ENCODE measurements around the gene POLK.
"Not testable (repeated sequence)": the region's sequence is repeated elsewhere in the genome, so short reads cannot be mapped to it uniquely, and the experiment has no call there.

POLK gene

GRCh38 chr5:75552764-75553163 lies 41.1 kb downstream of the POLK start:
- no peak overlapping the region for H3K27ac ChIP-seq
- H2AFZ ChIP-seq (ENCODE audit: low read depth): no peak overlapping the region
- H3K27me3 ChIP-seq (ENCODE audit: insufficient read depth, low read depth): no peaks in the 10 kb centered on the region
- H4K20me1 ChIP-seq (ENCODE audit: insufficient read depth): no peaks in the 10 kb centered on the region
- no peaks in the 10 kb centered on the region; the same call in 1 of the 2 replicates for H3K36me3 ChIP-seq (ENCODE audit: insufficient read depth)
- no peak for TF ChIP-seq CTCF (conservative IDR thresholded peaks at IDR 0.05; ENCODE audit: low read depth, low read length)
- H3K9ac ChIP-seq: no peak overlapping the region
- H3K4me3 ChIP-seq (IDR thresholded peaks at IDR 0.05; ENCODE audit: insufficient read depth, low read depth, low read length): no peak overlapping the region
- H3K79me2 ChIP-seq (ENCODE audit: insufficient read depth, low read depth): no peaks in the 10 kb centered on the region
- H3K4me1 ChIP-seq (ENCODE audit: low read depth, poor library complexity, severe bottlenecking): no peaks in the 10 kb centered on the region
- no peak overlapping the region for H3K4me2 ChIP-seq

- no peaks in the 10 kb centered on the region for H3K79me2 ChIP-seq (ENCODE audit: insufficient read depth, low read depth)
- no peak overlapping the region for H3K27ac ChIP-seq
- no peaks in the 10 kb centered on the region; the same call in 1 of the 2 replicates for H3K36me3 ChIP-seq (ENCODE audit: insufficient read depth)
- no peak overlapping the region for H3K9ac ChIP-seq
- H3K4me3 ChIP-seq (IDR thresholded peaks at IDR 0.05; ENCODE audit: insufficient read depth, low read depth, low read length): no peak overlapping the region
- H3K4me2 ChIP-seq: no peak overlapping the region
- H3K4me1 ChIP-seq (ENCODE audit: low read depth, poor library complexity, severe bottlenecking): no peaks in the 10 kb centered on the region
- no peaks in the 10 kb centered on the region for H4K20me1 ChIP-seq (ENCODE audit: insufficient read depth)
- TF ChIP-seq CTCF (conservative IDR thresholded peaks at IDR 0.05; ENCODE audit: low read depth, low read length): no peak
- H2AFZ ChIP-seq (ENCODE audit: low read depth): no peak overlapping the region
- no peaks in the 10 kb centered on the region for H3K27me3 ChIP-seq (ENCODE audit: insufficient read depth, low read depth)
These were observed 41.7 kb downstream of the POLK start for GRCh38 chr5:75553358-75553757.

- Histone ChIP-seq H4K20me1 (ENCODE audit: insufficient read depth) (no peaks in the 10 kb centered on the region), H3K36me3 (ENCODE audit: insufficient read depth) (no peaks in the 10 kb centered on the region)
These were observed 46.5 kb downstream of the POLK start for GRCh38 chr5:75558221-75558620.

GRCh38 chr5:75558981-75559632 lies 47.4 kb downstream of the POLK start:
- H3K4me1 ChIP-seq (ENCODE audit: low read depth, poor library complexity, severe bottlenecking): no peaks in the 10 kb centered on the region
- no peaks in the 10 kb centered on the region for H4K20me1 ChIP-seq (ENCODE audit: insufficient read depth)
- no peaks in the 10 kb centered on the region for H3K27me3 ChIP-seq (ENCODE audit: insufficient read depth, low read depth)
- TF ChIP-seq CTCF (conservative IDR thresholded peaks at IDR 0.05; ENCODE audit: low read depth, low read length): no peak
- H3K9ac ChIP-seq: no peak overlapping the region
- H2AFZ ChIP-seq (ENCODE audit: low read depth): no peak overlapping the region
- H3K4me3 ChIP-seq (IDR thresholded peaks at IDR 0.05; ENCODE audit: insufficient read depth, low read depth, low read length): no peak overlapping the region
- H3K27ac ChIP-seq: no peak overlapping the region
- peaks cover 17% of the 10 kb centered on the region; the same call in 1 of the 2 replicates for H3K79me2 ChIP-seq (ENCODE audit: insufficient read depth, low read depth)
- no peak overlapping the region for H3K4me2 ChIP-seq
- H3K36me3 ChIP-seq (ENCODE audit: insufficient read depth): no peaks in the 10 kb centered on the region

More at GRCh38 chr5:75558221-75558620, 46.5 kb downstream of the POLK start:
- no peak overlapping the region for H2AFZ ChIP-seq (ENCODE audit: low read depth)
- TF ChIP-seq CTCF (conservative IDR thresholded peaks at IDR 0.05; ENCODE audit: low read depth, low read length): no peak
- H3K79me2 ChIP-seq (ENCODE audit: insufficient read depth, low read depth): peaks cover 11% of the 10 kb centered on the region; the same call in 1 of the 2 replicates
- no peak overlapping the region for H3K4me3 ChIP-seq (IDR thresholded peaks at IDR 0.05; ENCODE audit: insufficient read depth, low read depth, low read length)
- no peak overlapping the region for H3K9ac ChIP-seq
- H3K27me3 ChIP-seq (ENCODE audit: insufficient read depth, low read depth): no peaks in the 10 kb centered on the region
- no peak overlapping the region for H3K27ac ChIP-seq
- no peaks in the 10 kb centered on the region for H3K4me1 ChIP-seq (ENCODE audit: low read depth, poor library complexity, severe bottlenecking)
- no peak overlapping the region for H3K4me2 ChIP-seq

GRCh38 chr5:75560655-75561054 lies 49.0 kb downstream of the POLK start:
- not testable (repeated sequence) for H3K36me3 ChIP-seq (ENCODE audit: insufficient read depth); H3K27ac ChIP-seq; H3K4me2 ChIP-seq; H3K27me3 ChIP-seq (ENCODE audit: insufficient read depth, low read depth); H3K4me1 ChIP-seq (ENCODE audit: low read depth, poor library complexity, severe bottlenecking); H3K4me3 ChIP-seq (IDR thresholded peaks at IDR 0.05; ENCODE audit: insufficient read depth, low read depth, low read length); H4K20me1 ChIP-seq (ENCODE audit: insufficient read depth); H2AFZ ChIP-seq (ENCODE audit: low read depth); H3K9ac ChIP-seq
- H3K79me2 ChIP-seq (ENCODE audit: insufficient read depth, low read depth): peaks cover 21% of the 10 kb centered on the region; the same call in 1 of the 2 replicates

- H3K4me1 ChIP-seq (ENCODE audit: low read depth, poor library complexity, severe bottlenecking): peaks cover 16% of the 10 kb centered on the region
- not testable (repeated sequence) for H3K36me3 ChIP-seq (ENCODE audit: insufficient read depth); H4K20me1 ChIP-seq (ENCODE audit: insufficient read depth); H2AFZ ChIP-seq (ENCODE audit: low read depth); H3K4me3 ChIP-seq (IDR thresholded peaks at IDR 0.05; ENCODE audit: insufficient read depth, low read depth, low read length); H3K27me3 ChIP-seq (ENCODE audit: insufficient read depth, low read depth)
- peak overlapping the region; percentile 51 for H3K27ac ChIP-seq
- peaks cover 20% of the 10 kb centered on the region; the same call in 1 of the 2 replicates for H3K79me2 ChIP-seq (ENCODE audit: insufficient read depth, low read depth)
- peak overlapping the region; percentile 8; the same call in 1 of the 2 replicates for H3K9ac ChIP-seq
- peak overlapping the region; percentile 47 for H3K4me2 ChIP-seq
These were observed 54.5 kb downstream of the POLK start for GRCh38 chr5:75565991-75566709.

Measured in KMS-11 (cell line).